Cerebellar nuclear complex (tissue), 1 donor: ENCODE results near the gene LSP1.

Experiments
- DNase-seq, 2 experiments: peaks; one replicate each; lab custom pipeline; 2025; lab: John Stamatoyannopoulos, UW

The LSP1 gene

GRCh38 chr11:1825039-1825740 lies 27.7 kb upstream of the LSP1 start:
- no peak for DNase-seq

- DNase-seq = no peak
Observed at GRCh38 chr11:1825785-1826451, 27.0 kb upstream of the LSP1 start.

GRCh38 chr11:1826552-1827094 lies 26.3 kb upstream of the LSP1 start:
- DNase-seq = no peak

- DNase-seq = no peak
Observed at GRCh38 chr11:1827095-1827813, 25.6 kb upstream of the LSP1 start.

- no peak for DNase-seq
Observed at GRCh38 chr11:1827931-1828330, 25.0 kb upstream of the LSP1 start.

GRCh38 chr11:1828542-1828941 lies 24.3 kb upstream of the LSP1 start:
- no peak for DNase-seq

- DNase-seq = no peak
Observed at GRCh38 chr11:1829039-1829820, 23.7 kb upstream of the LSP1 start.

GRCh38 chr11:1830004-1830321 lies 22.9 kb upstream of the LSP1 start:
- DNase-seq = no peak

GRCh38 chr11:1830322-1831223 lies 22.3 kb upstream of the LSP1 start:
- no peak for DNase-seq

- no peak for DNase-seq
Observed at GRCh38 chr11:1831338-1832210, 21.3 kb upstream of the LSP1 start.

GRCh38 chr11:1832211-1832919 lies 20.5 kb upstream of the LSP1 start:
- no peak for DNase-seq

- DNase-seq = no peak
Observed at GRCh38 chr11:1832920-1833295, 20.0 kb upstream of the LSP1 start.

GRCh38 chr11:1834062-1834610 lies 18.7 kb upstream of the LSP1 start:
- no peak for DNase-seq

GRCh38 chr11:1834779-1835670 lies 17.9 kb upstream of the LSP1 start, which contains the start of gene SYT8:
TSS of gene SYT8 (plus strand) at chr11:1834990. CDS start at chr11:1835106, 116 bp downstream.
- no peak for DNase-seq

GRCh38 chr11:1835671-1836010 lies 17.2 kb upstream of the LSP1 start:
- DNase-seq = no peak

GRCh38 chr11:1836011-1836945 lies 16.6 kb upstream of the LSP1 start:
- no peak for DNase-seq
